NCI-H2029 treated with DMSO at 0.1 percent for 48 hours (cell line): ENCODE results near the gene FOXO3B.
"Not testable (repeated sequence)": the region's sequence is repeated elsewhere in the genome, so short reads cannot be mapped to it uniquely, and the experiment has no call there.

Experiments
- DNase-seq: peaks from one replicate; lab custom pipeline; 2025; lab: John Stamatoyannopoulos, UW

FOXO3B gene

GRCh38 chr17:18650094-18650493 lies 32.0 kb downstream of the FOXO3B start:
- not testable (repeated sequence) for DNase-seq

- not testable (repeated sequence) for DNase-seq
Measured at GRCh38 chr17:18644291-18644690, 37.8 kb downstream of the FOXO3B start, which contains the start of gene TBC1D28. TBC1D28 (minus strand) TSS chr17:18644391; CDS start chr17:18641352, 3,039 bp downstream.

DNA sequence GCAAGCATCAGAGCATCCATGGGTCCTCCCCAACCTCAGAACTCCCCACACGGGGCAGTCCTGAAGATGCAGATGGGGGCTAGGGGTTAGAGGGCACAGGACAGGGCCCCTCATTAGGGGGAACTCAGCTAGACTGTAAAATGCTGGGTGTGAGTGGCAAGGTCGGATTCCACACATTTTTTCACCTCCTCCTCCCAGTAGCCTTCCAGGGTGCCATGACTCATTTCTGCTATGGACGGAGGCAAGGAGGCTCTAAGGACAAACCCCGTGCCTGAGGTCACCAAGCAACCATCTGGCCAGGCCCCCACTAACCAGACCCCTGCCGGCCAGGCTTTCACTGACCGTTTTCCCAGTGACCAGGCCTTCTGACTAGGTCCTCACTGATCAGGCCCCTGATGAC lies 39.0 kb downstream of the FOXO3B start:
- DNase-seq, result not testable (repeated sequence)

DNA sequence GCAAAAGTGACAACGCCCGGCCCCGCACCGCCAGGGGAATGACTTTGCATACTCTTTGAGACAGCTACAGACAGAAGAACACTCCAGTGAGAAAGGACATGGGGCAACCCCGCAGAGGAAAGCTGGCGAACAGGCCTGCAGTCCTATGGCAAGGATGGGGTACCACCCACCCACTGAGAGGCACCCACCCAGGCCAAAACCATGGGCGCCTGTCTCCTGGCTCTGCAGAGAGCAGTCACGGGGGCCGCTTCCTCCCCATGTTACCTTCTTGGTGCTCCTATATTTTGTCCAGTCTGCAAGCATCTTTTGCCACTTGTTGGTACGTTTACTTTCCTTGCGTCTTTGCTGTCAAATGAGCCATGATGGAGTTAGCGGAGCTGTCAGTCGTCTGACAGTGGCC lies 43.8 kb downstream of the FOXO3B start:
- not testable (repeated sequence) for DNase-seq

DNA sequence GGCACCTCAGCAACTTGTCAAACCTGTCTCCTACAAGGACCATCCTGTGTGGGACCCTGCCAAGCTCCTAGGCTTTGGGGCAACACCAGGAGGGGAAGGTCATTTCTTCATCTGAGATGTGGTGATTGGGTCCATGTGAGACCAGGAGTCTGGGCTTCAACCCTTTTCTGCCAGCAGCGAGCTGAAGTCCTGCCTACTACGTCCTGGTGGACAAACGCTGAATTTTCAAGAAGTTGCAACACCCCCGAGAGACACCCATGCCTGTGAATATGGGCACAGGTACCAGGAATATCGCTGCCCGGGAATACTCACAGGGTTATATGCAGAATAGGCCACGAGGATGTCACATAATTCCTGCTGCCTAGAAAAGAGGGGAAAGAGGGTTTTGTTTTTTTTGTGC lies 45.9 kb downstream of the FOXO3B start:
- not testable (repeated sequence) for DNase-seq

DNA sequence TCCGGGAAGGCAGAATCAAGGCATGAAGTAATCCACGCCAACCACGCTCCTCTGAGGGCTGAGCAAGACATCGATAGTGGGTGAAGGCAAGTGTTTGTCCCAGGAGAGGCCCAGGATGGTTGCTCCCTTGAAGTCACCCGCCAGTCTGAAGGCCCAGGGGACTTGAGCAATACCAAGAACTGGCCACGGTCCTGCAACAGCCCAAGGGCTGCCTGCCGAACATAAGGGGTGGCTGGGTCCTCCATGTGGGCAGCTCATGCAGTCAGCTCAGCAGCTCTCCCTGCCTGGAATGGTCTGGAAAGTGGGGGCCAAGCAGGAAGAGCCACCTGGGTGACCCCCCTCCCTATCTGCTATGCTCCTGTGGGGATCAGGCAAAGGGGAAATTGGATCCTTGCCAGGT lies 46.3 kb downstream of the FOXO3B start:
- DNase-seq, result not testable (repeated sequence)

DNA sequence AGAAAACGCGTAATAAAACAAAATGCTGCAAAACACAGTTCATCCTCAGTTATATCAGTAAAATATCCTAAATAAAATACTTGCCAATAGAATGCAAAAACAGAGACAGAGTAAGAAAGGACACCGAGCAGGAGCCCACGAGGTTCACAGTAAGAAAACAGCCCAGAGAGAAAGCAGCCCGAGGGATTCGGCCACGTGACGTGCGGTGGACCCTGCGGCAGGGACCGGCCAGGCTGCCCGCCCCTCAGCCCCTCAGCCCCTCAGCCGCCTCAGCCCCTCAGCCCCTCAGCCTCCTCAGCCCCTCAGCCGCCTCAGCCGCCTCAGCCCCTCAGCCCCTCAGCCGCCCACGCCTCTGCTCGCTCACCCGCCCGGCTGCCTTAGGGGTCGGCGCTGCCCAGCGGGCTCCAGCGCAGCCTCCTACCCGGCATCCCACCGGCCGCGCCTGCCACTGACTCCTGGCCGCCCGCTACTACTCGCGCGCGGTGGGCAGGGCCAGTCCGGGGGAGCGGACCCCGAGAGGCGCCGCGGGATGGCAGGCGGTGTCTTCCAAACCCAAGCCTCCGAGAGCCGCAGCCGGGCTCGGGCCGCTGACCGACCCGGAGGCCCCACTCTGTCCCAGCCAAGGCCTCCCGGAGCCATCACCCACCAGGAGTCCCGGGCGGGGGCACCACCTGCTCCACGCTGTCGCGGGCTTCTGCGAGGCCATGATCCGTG lies 47.4 kb downstream of the FOXO3B start:
- DNase-seq, result not testable (repeated sequence)
